NCI-H2107 treated with DMSO at 0.1 percent for 48 hours (cell line): Measurements from ENCODE around the gene TCP11L2.
"Not testable (repeated sequence)": the region's sequence is repeated elsewhere in the genome, so short reads cannot be mapped to it uniquely, and the experiment has no call there.

ENCODE experiments used
- DNase-seq: peaks from one replicate; lab custom pipeline; 2025; ENCODE audit not compliant: unreplicated experiment; lab: John Stamatoyannopoulos, UW

TCP11L2 gene

GRCh38 chr12:106304797-106305196 is 2.3 kb downstream of the TCP11L2 start:
- no peak for DNase-seq

DNA sequence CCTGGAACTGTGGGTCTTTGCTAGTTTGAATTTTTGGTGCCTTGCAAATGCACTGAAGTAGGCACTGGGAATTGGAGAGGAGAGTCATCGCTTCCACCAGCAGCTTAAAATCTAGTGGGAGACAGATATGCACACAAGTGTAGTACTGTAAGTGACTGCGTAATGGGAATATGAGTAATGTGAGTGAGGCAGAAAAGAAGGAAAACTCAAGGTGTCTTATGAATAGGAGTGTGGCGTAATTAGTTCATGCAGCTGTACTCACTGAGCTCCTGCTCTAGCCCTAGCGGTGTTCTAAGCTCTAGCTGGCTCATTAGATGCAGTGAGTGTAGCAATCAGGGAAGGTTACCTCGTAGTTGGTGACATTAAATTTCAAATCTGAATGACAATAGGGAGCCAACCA is 2.8 kb downstream of the TCP11L2 start:
- peak; percentile 84 for DNase-seq

DNA sequence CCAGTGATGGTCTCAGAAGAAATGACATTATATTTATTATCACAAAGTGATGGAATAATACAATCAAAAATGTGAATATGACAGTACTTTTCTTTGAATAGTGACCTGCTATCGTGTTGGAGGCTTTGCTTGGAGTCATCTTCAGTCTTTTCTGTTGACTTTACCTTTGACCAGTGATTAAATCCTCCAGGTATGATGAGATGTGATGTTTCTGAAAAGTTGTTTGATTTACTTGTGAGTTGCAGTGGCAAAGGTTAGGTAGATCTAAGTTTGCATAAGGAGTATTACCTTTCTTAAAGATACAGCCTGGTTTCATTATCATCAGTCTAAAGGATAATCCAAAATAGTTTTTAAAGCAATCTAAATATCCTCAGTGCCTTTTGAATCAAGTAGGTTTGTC is 4.6 kb downstream of the TCP11L2 start:
- DNase-seq: no peak

GRCh38 chr12:106308121-106308520 is 5.6 kb downstream of the TCP11L2 start:
- DNase-seq: no peak

- DNase-seq: no peak
These were observed 6.1 kb downstream of the TCP11L2 start for GRCh38 chr12:106308611-106309010.

DNA sequence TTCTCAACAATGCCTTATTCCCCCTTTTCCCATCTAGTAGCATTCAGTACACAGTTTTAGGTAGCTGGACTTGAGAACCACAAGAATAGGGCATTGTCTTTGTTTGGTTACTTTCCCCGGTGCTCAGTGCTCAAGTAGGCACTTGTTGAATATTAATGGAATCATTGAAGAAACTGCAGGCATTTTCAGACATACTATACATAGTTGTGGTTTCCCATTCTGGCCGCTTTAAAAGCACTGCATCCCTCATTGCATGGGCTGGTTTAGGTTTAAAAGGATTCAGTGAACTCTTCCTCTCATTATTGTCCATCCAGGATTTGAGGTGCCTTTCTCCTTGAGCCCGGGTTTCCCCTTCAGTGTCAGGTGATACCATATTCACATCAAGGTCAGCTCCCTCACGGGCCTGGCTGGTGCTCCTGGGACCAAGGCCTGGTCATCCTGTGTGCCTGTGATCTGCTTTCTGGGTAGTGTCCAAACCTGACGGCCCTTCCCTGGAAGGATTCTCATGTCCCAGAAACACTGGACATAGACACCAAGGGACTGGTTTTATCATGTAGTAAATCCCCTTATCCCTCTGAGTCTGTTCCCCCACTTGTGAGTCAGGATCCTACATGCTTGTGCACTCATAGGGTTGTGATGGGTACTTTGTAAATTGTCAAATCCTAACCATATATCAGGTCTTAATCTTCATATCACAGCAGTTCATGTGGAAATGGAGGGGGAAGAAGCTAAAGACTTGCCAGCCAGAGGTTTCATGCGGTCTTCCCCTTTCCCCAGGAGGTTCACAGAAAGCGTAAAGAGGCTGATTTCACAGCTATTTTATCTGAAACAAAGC is 7.4 kb downstream of the TCP11L2 start:
- DNase-seq: no peak

DNA sequence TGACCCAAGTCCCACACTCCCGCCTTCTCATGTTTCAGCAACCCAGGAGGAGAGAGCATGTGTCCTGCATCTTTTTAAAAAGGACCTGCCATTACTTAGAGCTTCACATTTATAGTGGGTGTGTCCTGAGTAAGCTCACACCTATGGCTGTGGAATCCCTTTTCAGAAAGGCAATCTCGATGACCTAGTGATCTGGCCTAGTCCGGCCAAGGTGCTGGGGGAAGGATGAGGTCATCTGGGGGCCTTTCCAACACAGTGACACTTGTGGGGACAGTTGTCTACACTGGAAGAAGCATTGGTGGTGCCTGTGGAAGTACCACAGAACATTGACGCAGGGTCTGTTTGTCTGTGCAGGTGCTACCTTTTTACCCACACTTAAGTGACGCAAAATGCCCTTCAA is 8.2 kb downstream of the TCP11L2 start:
- no peak for DNase-seq

- DNase-seq: no peak
These were observed 8.6 kb downstream of the TCP11L2 start for GRCh38 chr12:106311139-106311538.

GRCh38 chr12:106313413-106313812 is 10.9 kb downstream of the TCP11L2 start:
- DNase-seq: not testable (repeated sequence)

DNA sequence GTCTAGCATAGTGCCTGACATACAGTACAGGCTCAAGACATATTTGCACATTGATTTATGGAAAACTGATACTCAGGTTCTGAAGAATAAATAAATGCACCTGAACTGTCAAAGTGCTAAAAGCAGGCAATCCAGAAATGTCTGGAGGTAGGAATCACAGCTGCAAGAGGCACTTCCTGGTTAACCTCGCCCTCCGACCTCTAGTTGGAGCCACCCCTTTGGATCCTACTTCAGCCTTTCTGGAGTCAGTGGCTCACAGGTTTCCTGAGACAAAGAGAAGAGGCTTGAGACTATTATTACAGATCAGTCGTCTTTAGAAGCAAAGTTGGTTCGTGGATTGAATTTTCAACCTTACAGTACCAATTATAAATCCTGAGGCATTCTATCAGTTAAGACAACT is 13.0 kb downstream of the TCP11L2 start:
- DNase-seq: no peak

DNA sequence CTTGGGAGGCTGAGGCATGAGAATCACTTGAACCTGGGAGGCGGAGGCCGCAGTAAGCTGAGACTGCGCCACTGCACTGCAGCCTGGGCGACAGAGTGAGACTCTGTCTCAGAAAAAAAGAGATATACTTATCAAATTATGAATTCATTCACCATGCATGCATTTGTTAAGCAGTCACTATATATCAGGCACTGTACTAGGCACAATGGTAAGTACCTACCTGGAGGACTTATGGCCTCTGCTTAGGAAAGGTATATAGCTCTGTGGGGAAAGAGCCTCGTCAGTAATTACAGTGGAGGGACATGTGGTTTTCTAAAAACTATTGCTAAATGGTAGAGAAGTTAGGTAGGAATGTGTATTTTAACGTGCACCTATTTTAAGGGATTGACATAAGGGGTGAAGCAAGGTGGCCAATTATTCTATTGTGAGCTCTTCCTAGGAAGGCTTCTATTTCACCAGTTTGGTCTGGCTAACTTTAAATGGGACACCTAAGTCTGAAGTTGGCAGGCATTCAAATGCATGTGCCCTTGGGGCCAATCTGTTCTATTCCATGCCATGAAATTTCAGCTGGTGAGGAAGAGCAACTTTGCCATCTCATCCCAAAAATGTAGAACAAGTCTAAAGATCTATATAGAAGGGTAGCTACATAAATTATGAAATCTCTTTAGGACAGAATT is 15.0 kb downstream of the TCP11L2 start:
- no peak for DNase-seq

GRCh38 chr12:106321139-106321850 is 18.8 kb downstream of the TCP11L2 start:
- DNase-seq: no peak

- no peak for DNase-seq
These were observed 21.0 kb downstream of the TCP11L2 start for GRCh38 chr12:106323537-106323936.

- no peak for DNase-seq
These were observed 24.9 kb downstream of the TCP11L2 start for GRCh38 chr12:106327309-106327869.

DNA sequence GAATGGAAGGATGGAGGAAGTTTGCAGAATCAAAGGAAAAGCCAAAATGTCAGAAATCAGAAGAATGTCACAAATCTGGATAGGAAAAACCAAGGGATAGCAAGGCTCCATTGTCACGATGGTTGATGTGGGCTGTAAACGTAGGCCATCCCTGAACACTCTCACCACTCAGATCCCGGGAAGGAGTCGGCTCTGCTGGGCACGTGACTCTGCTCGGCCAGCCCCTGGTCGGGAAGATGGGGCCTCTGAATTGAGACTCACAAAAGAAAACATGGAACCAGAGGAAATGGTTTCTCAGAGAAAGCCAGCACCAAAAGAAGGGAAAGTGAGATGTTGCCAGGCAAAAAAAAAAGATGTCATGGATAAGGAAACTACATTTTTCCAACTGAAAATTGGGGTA is 26.2 kb downstream of the TCP11L2 start:
- no peak for DNase-seq

DNA sequence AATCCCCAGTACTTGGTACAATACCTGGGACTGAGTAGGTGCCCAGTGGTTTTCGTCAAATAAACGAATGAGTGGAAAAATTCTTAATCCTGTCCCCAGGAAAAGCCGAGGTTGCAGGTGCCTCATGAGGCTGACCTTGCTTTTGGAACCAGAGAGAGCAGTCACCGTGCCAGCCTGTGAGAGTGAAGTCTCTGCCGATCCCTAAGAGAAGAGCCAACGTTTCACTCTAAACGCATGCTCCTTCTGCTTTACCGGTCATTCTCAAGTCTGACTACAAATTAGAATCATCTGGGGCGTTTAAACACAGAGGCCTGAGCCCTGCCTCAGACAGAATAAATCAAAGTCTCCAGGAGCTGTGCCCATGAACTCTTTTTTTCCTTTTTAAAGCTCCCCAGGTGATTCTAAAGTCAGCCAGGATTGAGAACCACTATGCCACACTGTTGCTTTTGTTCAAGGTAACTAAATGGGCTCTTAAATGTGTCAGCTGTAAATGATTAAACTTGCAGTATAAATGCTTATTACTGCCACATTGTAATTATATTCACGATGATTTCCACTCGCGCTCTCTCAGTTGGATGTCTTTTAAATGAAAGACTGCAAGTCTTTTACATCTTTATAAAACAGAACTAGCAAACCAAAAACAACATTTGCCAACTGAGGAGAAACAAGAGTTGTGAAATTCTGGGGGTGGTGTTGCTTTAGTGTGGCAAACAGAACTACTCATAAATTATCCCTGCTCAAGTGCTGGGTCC is 26.9 kb downstream of the TCP11L2 start:
- peak; percentile 91 for DNase-seq

GRCh38 chr12:106331599-106331998 is 29.1 kb downstream of the TCP11L2 start:
- DNase-seq: peak; percentile 24

GRCh38 chr12:106332536-106332935 is 30.0 kb downstream of the TCP11L2 start:
- no peak for DNase-seq

GRCh38 chr12:106333010-106333409 is 30.5 kb downstream of the TCP11L2 start:
- DNase-seq: no peak

DNA sequence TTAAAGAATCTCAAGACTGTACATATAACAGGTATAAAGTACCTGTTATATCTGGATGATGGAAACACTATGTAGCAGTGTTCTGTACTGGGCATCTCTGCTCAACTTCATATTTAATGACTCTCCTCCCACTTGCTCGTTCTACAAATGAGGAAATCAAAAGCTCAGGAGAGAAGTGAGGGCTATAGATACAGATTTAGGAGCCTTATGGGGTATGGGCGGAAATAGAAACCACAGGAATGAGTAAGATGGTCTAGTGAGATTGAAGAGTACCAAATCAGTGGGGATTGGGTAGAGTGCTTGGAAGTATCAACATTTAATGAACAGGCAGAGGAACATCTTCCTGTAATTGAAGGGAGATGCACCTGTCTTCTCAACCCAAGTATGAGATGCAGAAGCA is 31.2 kb downstream of the TCP11L2 start:
- no peak for DNase-seq
